ENCODE data around the gene SNW1. TPM values are rescaled to one million over a fixed set of nuclear protein-coding genes. Genes with fewer than 3 reads are reported as not detected.

Gene SNW1
- 10 to 100 TPM; 58.7 to 64.7 TPM for total RNA-seq
- polyA plus RNA-seq (ENCODE audit: insufficient read depth, low read depth, low replicate concordance): 110 TPM
- long read RNA-seq, donor 1, transcript SNW1-205 (13 exons, 1,855 nt): minor isoform, 7 of 31 reads
- long read RNA-seq, donor 1, transcript SNW1-201 (14 exons, 2,163 nt): major isoform, 16 of 31 reads
- long read RNA-seq, donor 1, partial matches to known transcripts: 8 of 31 reads
- long read RNA-seq, donor 1, other reads (novel, unspliced or antisense): 0 of 31 reads
- long read RNA-seq, donor 2, transcript SNW1-201 (14 exons, 2,163 nt): major isoform, 8 of 27 reads
- long read RNA-seq, donor 2, partial matches to known transcripts: 18 of 27 reads
- long read RNA-seq, donor 2, other reads (novel, unspliced or antisense): 0 of 27 reads

- no peaks in the 10 kb centered on the region for H3K36me3 ChIP-seq (ENCODE audit: low read depth, missing control alignments)
- 0% methylated on average over 29 to 60 of the region's 60 CpGs for WGBS, 2 donors
- peaks cover 2% of the 10 kb centered on the region for H3K4me1 ChIP-seq
- no peaks in the 10 kb centered on the region for H3K9me3 ChIP-seq
- intact Hi-C loops (cut with DNase I; ENCODE audit: low total_unique reads): no loop called here
- DNase-seq: peak; percentile 96
- TF ChIP-seq CTCF (IDR thresholded peaks at IDR 0.05) (no peak), POLR2A (IDR thresholded peaks at IDR 0.05) (peak; percentile 62)
- H3K27me3 ChIP-seq: no peaks in the 10 kb centered on the region
- peak within 1 kb of the TSS; percentile 87 to 98 for H3K4me3 ChIP-seq
- peak within 1 kb of the TSS; percentile 94 to 95 for H3K27ac ChIP-seq
These were observed at the start of gene SNW1 for GRCh38 chr14:77760381-77761204. Gene SNW1 (minus strand): TSS chr14:77761156. CDS start chr14:77761127, 29 bp downstream.

GRCh38 chr14:77809011-77809410, 48.1 kb upstream of the SNW1 start:
- Histone ChIP-seq H3K36me3 (ENCODE audit: low read depth, missing control alignments) (no peaks in the 10 kb centered on the region), H3K27ac (no peak overlapping the region), H3K27me3 (no peaks in the 10 kb centered on the region), H3K9me3 (no peaks in the 10 kb centered on the region), H3K4me1 (no peaks in the 10 kb centered on the region), H3K4me3 (no peak overlapping the region)
- DNase-seq: no peak
- 94 to 100% methylated on average over 1 of the region's 1 CpG for WGBS, 2 donors
- intact Hi-C loops (cut with DNase I; ENCODE audit: low total_unique reads): no loop called here
- TF ChIP-seq CTCF (IDR thresholded peaks at IDR 0.05): no peak
- TF ChIP-seq POLR2A (IDR thresholded peaks at IDR 0.05): no peak

GRCh38 chr14:77808250-77808649, 47.3 kb upstream of the SNW1 start:
- DNase-seq: no peak
- Histone ChIP-seq H3K9me3 (no peaks in the 10 kb centered on the region), H3K27ac (no peak overlapping the region), H3K4me3 (no peak overlapping the region), H3K4me1 (no peaks in the 10 kb centered on the region), H3K36me3 (ENCODE audit: low read depth, missing control alignments) (no peaks in the 10 kb centered on the region), H3K27me3 (no peaks in the 10 kb centered on the region)
- intact Hi-C loops (cut with DNase I; ENCODE audit: low total_unique reads): no loop called here
- WGBS, 2 donors: 87 to 100% methylated on average over 3 of the region's 3 CpGs
- TF ChIP-seq POLR2A (IDR thresholded peaks at IDR 0.05) (no peak), CTCF (IDR thresholded peaks at IDR 0.05) (no peak)

- Histone ChIP-seq H3K4me1 (no peaks in the 10 kb centered on the region), H3K27me3 (no peaks in the 10 kb centered on the region), H3K4me3 (no peak overlapping the region), H3K27ac (no peak overlapping the region), H3K36me3 (ENCODE audit: low read depth, missing control alignments) (no peaks in the 10 kb centered on the region), H3K9me3 (no peaks in the 10 kb centered on the region)
- DNase-seq: no peak
- intact Hi-C loops (cut with DNase I; ENCODE audit: low total_unique reads): no loop called here
- 85 to 89% methylated on average over 6 of the region's 6 CpGs for WGBS, 2 donors
- TF ChIP-seq POLR2A (IDR thresholded peaks at IDR 0.05) (no peak), CTCF (IDR thresholded peaks at IDR 0.05) (no peak)
These were observed 44.8 kb upstream of the SNW1 start for GRCh38 chr14:77805706-77806105.

All from testis (tissue), 5 donors.